Coronary artery (tissue), 2 donors: ENCODE data around the gene KCMF1.

ENCODE experiments used
- DNase-seq: peaks from one replicate; pipeline ENCODE4 v3.0.0-alpha.2; 2017; ENCODE audit warnings: low spot score
- H3K27ac ChIP-seq, 2 donors: fragments of 200-600 bp; sonication (generic); one replicate each; pipeline ENCODE4 v1.5.1; 2016 to 2019
- H3K4me3 ChIP-seq: fragments of 200-600 bp; sonication (generic); 2 replicates; pipeline ENCODE4 v1.5.1; 2016; ENCODE audit warnings: mild to moderate bottlenecking, moderate library complexity
- CTCF ChIP-seq: fragments of 200-600 bp; sonication (generic); IDR thresholded peaks from one replicate; pipeline ENCODE4 v1.5.1; 2019; ENCODE audit warnings: antibody characterized with exemption

KCMF1 gene

GRCh38 chr2:85001595-85001994 is 30.6 kb downstream of the KCMF1 start:
- no peak for TF ChIP-seq CTCF
- DNase-seq: no peak
- H3K27ac ChIP-seq: no peak overlapping the region
- H3K4me3 ChIP-seq: no peak overlapping the region

GRCh38 chr2:85002534-85002933 is 31.6 kb downstream of the KCMF1 start:
- DNase-seq: no peak
- H3K4me3 ChIP-seq: no peak overlapping the region
- no peak for TF ChIP-seq CTCF
- no peak overlapping the region for H3K27ac ChIP-seq

DNA sequence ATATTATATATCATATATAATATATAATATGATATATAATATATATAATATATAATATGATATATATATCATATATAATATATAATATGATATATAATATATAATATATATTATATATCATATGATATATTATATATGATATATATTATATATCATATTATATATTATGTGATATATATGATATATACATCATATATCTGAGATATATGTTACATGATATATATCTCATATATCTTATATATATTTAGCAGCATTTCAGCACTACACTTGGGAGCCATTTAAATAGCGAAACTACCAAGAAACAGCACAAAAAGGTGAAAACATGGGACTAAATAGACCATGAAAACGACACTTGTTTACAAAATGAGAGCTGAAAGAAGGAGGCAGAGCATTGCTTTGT is 37.3 kb downstream of the KCMF1 start:
- no peak overlapping the region for H3K4me3 ChIP-seq
- H3K27ac ChIP-seq: no peak overlapping the region
- DNase-seq: no peak
- no peak for TF ChIP-seq CTCF

- Histone ChIP-seq H3K4me3 (no peak overlapping the region), H3K27ac (no peak overlapping the region)
- no peak for DNase-seq
- TF ChIP-seq CTCF: no peak
These were observed 38.2 kb downstream of the KCMF1 start for GRCh38 chr2:85009019-85009618.

- DNase-seq: no peak
- H3K4me3 ChIP-seq: no peak overlapping the region
- TF ChIP-seq CTCF: no peak
- no peak overlapping the region for H3K27ac ChIP-seq
These were observed 39.4 kb downstream of the KCMF1 start for GRCh38 chr2:85010404-85010803.

DNA sequence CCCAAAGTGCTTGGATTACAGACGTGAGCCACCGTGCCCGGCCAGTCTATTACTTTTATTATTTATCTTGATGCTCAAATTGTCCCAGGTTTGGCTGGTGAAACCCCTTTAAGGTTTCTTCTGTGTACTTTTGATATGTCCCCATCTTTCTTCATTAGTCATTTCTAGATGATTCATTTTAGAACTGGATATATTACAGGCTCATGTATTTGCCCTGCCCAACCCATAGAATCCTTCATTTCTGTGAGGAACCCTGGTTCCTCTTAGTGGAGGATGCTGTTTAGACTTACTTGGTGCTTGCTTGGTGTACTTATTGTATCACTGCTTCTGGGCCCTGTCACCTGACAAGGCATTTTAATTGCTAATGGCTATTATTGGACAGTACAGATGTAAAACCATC is 40.1 kb downstream of the KCMF1 start:
- no peak for DNase-seq
- Histone ChIP-seq H3K27ac (no peak overlapping the region), H3K4me3 (no peak overlapping the region)
- TF ChIP-seq CTCF: no peak

DNA sequence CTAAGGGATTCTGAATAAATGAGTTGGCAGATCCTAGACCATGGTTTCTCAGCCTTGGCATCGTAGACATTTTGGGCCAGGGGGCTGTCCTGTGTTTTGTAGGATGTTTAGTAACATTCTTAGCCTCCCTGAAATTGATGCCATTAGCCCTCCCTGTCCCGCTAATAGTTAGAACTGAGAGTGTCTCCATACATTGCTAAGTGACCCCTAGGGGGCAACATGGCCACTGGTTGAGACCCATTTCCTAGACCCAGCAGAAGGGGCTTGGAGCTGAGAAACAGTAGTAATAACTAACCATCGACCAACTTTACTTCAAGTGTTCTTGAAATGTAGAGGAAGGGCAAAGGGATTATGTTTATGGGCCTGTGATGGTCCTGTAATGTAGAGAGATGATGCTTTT is 40.8 kb downstream of the KCMF1 start:
- H3K27ac ChIP-seq: no peak overlapping the region
- DNase-seq: no peak
- TF ChIP-seq CTCF: no peak
- no peak overlapping the region for H3K4me3 ChIP-seq
